Sciatic nerve (tissue), 2 donors: ENCODE data around the gene RASSF10. TPM values are rescaled to one million over a fixed set of nuclear protein-coding genes. Genes with fewer than 3 reads are reported as not detected.

ENCODE experiments used
- ATAC-seq: fragments of 200-7000 bp; cut with Tn5 transposase; one replicate; pipeline ENCODE4 v1.9.1; 2020; ENCODE audit warnings: mild to moderate bottlenecking, moderate library complexity
- DNase-seq: peaks from one replicate; pipeline ENCODE4 v3.0.0-alpha.2; 2020; ENCODE audit warnings: low spot score
- intact Hi-C: fragments of 100-400 bp; cut with DNase I; formaldehyde crosslinking; loops from one replicate; pipeline ENCODE4 v1.14.2; 2022
- total RNA-seq: library from RNA; stranded (reverse); fragmentation: NEBNext Ultra II Directional; extraction: Animal tissue kit (Norgen Biotek cat#: 25700); gene quantifications from one replicate; pipeline ENCODE4 v1.2.1, GENCODE V29; 2021
- donor health status: DM: no; HTN: no; CAD: no.
- donor health status: DM: no; HTN: no; CAD: no.

RASSF10 gene
- total RNA-seq, 1 donor from 2014 or later = 0.27 TPM

GRCh38 chr11:12989428-12990161, 19.5 kb upstream of the RASSF10 start:
- ATAC-seq (no peak), DNase-seq (no peak)
- intact Hi-C loops = no loop called here

- intact Hi-C loops = no loop called here
- DNase-seq (no peak), ATAC-seq (no peak)
Observed at GRCh38 chr11:12990162-12990480, 19.0 kb upstream of the RASSF10 start.

DNA sequence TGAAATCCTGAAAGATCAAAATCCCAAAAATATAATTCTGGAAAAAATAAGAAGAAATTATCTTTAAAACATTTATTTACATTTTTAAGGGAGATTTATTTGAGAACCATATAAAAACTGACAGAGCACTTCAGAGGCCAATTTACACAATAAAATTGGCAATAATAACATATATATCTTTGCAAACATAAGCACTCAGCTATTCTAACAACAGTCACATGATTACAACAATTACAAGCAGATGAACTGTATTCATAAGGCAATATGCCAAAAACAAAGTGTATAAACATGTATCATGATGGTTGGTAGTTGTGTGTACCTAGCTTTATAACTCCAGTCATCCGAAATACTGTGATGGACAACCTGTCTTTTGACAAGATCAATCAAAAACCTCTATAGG, 17.7 kb upstream of the RASSF10 start:
- ATAC-seq (no peak), DNase-seq (no peak)
- intact Hi-C loops = no loop called here

GRCh38 chr11:12993626-12994025, 15.5 kb upstream of the RASSF10 start:
- ATAC-seq (no peak), DNase-seq (no peak)
- intact Hi-C loops = no loop called here

DNA sequence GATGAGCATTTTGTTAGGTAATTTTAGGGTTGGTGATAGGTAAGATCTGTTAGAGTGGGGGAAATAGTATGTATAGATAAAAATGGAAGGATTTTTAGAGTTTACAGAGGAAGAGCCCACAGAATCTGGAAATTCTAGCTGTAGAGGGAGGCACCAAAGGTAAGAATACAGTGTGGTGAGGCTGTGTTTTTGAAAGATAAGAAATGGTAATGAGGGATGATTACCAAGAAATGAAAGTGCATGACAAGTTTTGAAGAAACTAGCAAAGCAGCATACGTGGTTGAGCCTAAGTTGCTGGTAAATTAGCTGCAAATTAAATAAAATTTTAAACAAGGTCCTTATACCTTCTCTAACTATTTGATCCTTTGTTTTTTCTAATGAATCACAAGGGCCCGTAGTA, 14.6 kb upstream of the RASSF10 start:
- intact Hi-C loops = no loop called here
- DNase-seq = no peak
- ATAC-seq = no peak

GRCh38 chr11:12995188-12995587, 13.9 kb upstream of the RASSF10 start:
- ATAC-seq = peak; percentile 93
- no peak for DNase-seq
- intact Hi-C loops = no loop called here

GRCh38 chr11:12995823-12996222, 13.3 kb upstream of the RASSF10 start:
- intact Hi-C loops = no loop called here
- DNase-seq (no peak), ATAC-seq (no peak)

DNA sequence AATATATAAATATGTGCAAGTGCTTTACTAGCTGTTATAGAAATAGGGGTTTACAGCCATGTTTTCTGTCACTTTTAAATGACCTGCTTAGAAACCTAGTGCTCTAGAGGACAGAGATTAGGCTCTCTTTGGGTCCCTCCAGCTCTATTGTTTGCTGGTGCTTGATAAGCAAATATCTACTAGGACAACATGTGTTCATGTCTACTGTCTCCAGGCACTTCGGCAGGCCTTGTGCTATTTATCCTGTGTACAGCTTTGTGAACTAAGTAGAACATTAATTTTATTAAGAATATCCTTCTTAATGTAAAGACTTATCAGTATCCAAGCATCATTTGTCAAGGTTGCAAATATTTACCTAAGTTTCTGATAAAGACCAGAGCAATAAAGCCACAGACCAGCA, 11.9 kb upstream of the RASSF10 start:
- DNase-seq = no peak
- no peak for ATAC-seq
- intact Hi-C loops = no loop called here

DNA sequence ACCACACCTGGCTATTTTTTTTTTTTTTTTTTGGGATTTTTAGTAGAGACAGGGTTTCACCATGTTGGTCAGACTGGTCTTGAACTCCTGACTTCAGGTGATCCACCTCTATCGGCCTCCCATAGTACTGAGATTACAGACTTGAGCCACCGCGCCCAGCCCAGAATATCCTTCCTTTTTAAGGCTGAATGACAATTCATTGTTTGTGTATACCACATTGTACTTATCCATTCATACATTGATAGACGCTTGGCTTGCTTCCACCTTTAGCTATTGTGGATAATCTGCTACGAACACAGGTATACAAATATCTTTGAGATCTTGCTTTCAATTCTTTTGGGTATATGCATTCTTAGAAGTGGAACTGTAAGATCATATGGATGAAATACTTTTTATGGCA, 10.8 kb upstream of the RASSF10 start:
- intact Hi-C loops = no loop called here
- ATAC-seq = no peak
- DNase-seq = no peak

DNA sequence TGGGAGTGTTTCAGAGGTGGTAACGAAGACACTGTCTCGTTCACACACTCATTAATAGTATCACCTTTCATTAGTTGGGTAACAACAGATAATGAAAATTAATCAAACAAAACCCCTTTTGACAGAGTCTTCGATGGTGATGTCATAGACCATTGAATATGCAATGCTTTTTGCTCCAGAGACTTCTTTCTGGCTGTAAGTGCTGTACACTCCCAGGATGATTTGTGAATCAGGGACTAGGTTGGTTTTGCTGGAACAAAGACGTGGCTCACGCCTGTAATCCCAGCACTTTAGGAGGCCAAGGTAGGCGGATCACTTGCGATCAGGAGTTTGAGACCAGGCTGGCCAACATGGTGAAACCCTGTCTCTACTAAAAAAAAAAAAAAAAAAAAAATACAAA, 9.5 kb upstream of the RASSF10 start:
- no peak for DNase-seq
- intact Hi-C loops = no loop called here

GRCh38 chr11:13000116-13000515, 9.0 kb upstream of the RASSF10 start:
- no peak for ATAC-seq
- intact Hi-C loops = no loop called here
- DNase-seq = no peak

More for the DNA sequence above, 9.5 kb upstream of the RASSF10 start:
- ATAC-seq = peak; percentile 47

- intact Hi-C loops = no loop called here
- DNase-seq (no peak), ATAC-seq (no peak)
Observed at GRCh38 chr11:13000721-13001120, 8.4 kb upstream of the RASSF10 start.

DNA sequence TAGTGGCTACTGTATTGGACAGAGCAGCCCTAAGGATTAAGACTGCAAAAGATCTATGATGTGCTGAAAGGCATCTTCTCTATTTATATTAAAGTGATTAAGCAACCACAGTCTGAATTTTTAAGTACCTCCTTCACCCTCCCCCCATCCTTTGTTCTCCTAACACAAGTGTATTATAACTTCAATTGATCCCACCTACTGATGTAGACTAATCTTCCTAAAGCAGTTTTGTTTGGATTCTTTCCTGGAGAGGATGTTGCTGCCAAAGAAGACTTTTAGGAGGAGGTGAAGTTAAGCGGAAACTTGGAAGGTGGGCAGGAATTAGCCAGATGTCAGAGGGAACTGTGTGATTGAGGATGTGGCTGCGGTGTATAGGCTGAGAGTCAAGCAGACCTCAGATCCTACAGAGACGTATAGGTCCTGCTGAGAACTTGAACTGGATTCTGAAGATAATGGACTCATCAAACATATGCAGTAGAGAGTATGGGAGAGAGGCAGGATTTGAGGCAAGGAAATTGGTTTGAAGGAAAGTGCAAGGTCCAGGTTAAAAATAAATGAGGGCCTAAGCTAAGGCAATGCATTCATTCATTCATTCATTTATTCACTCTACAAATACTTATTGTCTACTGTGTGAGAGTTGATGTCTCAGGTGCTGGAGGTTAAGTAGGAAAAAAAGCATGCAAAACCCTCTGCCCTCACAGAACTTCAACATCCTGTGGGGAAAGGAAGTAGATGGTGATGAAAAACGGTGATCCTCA, 5.2 kb upstream of the RASSF10 start:
- intact Hi-C loops = no loop called here
- DNase-seq = no peak
- no peak for ATAC-seq

DNA sequence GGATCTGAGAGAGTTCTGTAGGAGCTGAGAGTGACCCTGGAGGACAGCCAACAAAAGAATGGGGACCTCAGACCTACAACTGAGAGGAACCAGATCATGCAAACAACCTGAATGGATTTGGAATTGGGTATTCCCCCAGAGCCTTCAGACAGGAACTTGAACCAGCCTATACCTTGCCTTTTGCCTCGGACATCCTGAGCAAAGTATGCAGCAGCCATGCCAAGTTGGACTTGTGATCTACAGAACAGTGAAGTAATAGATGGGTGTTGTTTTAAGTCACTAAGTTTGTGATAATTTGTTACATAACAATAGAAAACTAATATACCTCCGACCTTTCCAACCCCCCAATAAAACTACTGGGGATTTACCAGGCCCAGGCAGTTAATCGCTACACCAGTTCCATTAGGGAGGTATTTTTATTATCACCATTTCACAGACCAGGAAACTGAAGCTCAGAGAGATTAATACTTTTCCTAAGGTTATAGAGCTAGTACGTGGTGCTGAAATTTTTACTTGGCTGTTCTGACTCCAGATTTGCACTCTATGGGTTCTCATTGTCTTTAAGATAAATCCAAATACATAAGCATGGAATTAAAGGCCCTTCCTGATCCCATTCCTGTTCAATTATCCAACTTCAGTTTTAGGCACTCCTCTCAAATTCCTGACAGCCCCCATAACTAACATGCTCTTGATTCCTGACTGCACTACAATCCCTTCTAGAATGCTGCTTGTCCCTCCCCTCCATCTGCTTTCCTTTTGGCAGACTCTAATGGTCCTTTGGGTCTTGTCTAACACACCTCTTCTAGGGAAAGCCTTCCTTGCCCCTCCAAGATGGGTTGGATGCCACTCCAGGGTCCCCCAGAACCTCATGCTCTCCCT, 1.7 kb upstream of the RASSF10 start:
- ATAC-seq (no peak), DNase-seq (no peak)
- intact Hi-C loops = no loop called here

- intact Hi-C loops = no loop called here
- DNase-seq = no peak
- ATAC-seq = no peak
Observed at GRCh38 chr11:13008061-13008435, 1.1 kb upstream of the RASSF10 start.

DNA sequence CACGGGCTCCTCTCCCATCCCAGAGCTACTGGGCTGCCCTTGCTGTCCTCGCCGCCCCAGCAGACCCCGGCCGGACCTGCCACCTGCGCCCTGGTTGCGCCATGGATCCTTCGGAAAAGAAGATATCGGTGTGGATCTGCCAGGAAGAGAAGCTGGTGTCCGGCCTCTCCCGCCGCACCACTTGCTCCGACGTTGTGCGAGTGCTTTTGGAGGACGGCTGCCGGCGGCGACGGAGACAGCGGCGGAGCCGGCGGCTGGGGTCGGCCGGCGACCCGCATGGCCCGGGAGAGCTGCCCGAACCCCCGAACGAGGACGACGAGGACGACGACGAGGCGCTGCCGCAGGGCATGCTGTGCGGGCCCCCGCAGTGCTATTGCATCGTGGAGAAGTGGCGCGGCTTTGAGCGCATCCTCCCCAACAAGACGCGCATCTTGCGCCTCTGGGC, 382 bp downstream of the RASSF10 start:
- DNase-seq = no peak
- ATAC-seq = no peak
- intact Hi-C loops = no loop called here

- DNase-seq = no peak
- intact Hi-C loops = no loop called here
- no peak for ATAC-seq
Observed at GRCh38 chr11:13009921-13010748, 1.0 kb downstream of the RASSF10 start.

- ATAC-seq = peak; percentile 24
- intact Hi-C loops = no loop called here
- no peak for DNase-seq
Observed at GRCh38 chr11:13010749-13011465, 1.8 kb downstream of the RASSF10 start.
